Stimulated activated CD8-positive, alpha-beta memory T cell treated with anti-CD3 and anti-CD28 coated beads, Interleukin-12 subunit alpha, Interleukin-12 subunit beta, amount 100 ng/mL, for 24 hours (primary cell): ENCODE results near the gene CHST5.
"Not testable (repeated sequence)": the region's sequence is repeated elsewhere in the genome, so short reads cannot be mapped to it uniquely, and the experiment has no call there.

Experiments
- DNase-seq: peaks from one replicate; pipeline ENCODE4 v3.0.0-alpha.2; 2020; ENCODE audit errors: extremely low read depth

Gene CHST5

DNA sequence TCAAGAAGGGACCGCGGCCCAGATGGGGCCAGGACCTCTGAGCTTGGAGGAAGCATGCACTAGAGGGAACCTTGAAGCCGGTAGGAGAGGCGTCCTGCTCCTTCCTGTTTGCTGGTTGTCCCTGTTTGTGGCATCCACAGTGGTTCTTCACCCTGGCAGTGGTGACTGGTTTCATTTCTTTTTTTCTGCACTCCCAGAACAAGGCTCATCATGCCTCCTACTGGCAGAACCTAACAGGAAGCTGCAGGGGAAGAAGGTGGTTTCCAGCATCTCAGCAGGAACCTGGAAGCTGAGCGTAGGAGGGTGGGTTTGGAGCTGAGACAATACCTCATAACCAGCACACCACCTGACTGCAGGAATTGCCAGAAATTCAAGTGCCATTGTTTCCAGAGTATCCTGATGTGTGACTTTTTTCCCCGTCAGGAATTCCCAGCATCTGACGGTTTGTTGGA is 14.3 kb upstream of the CHST5 start:
- no peak for DNase-seq

DNA sequence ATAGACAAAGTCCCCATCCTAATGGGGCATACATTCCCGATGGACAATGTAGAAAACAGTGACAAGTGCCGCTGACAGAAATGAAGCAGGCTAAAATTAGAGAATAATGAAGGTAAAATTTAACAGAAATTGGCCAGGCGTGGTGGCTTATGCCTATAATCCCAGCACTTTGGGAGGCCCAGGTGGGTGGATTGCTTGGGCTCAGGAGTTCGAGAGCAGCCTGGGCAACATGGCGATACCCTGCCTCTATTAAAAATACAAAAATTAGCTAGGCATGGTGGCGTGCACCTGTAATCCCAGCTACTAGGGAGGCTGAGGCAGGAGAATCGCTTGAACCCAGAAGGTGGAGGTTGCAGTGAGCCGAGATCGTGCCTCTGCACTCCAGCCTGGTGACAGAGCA is 12.5 kb upstream of the CHST5 start:
- DNase-seq: not testable (repeated sequence)

DNA sequence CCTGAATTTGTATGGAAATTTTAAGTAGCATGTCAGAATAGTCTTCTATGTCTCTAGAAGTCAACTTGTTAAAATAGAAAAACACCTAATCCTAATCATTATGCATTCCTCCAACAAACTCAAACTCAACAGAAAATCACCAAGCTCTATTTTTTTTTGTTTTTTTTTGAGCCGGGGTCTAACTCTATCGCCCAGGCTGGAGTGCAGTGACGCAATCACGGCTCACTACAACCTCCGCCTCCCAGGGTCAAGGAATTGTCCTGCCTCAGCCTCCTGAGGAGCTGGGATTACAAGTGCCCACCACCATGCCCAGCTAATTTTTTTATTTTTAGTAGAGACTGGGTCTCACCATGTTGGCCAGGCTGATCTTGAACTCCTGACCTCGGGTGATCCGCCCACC is 10.4 kb upstream of the CHST5 start:
- no peak for DNase-seq

DNA sequence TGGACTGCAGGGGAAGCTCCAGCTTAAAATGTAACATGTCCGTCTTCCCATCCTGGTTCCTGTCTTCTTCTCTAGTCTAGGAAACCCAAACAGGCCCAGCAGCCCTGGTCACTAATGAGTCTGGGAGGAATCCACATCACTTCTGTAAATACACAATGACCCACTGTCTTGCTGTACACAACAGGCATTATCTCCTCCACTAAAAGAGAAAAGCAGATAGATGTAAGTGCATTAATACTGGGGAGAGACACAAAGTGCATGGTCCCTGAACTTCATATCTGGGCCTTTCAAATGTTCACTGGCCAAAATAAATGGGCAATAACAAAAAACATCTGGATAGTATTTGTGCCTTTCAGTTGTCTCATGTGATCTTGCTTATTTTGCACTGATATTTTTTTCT is 10.0 kb upstream of the CHST5 start:
- DNase-seq: not testable (repeated sequence)

DNA sequence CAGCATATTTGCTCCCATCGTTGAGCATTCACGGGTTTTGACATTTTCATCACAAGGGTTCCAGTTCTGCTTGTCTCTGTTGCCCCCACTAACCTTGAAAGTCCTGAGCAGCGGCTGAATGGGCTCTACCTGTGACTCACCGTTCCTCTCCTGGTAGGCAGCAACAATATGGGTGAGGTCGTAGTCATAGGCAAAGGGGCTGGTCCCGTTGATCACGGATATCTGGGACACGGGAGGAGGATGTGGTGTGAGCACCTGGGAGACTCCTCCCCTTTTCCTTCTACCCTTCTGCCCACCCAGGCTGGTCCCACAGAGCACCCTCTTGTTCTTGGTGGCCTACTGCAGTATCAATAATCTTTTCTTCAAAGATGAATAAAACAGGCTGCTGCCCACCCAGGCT is 6.6 kb upstream of the CHST5 start:
- DNase-seq: not testable (repeated sequence)

DNA sequence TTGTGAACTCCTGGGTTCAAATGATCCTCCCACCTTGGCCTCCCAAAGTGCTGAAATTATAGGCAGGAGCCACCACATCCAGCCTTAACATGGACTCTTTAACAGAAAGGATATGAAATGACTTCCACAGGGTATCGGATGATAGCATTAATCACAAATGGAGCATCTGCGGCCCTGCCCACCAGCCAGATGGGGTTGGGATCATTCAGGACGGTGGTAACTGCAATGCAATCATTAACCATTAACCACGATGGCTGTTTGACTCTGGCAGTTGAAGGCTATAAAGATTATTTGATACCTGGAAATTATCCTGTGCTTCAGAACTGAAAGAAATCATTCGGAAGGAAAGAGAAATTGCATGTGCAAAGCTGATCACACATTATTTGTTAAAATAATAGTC is 5.3 kb upstream of the CHST5 start:
- no peak for DNase-seq

DNA sequence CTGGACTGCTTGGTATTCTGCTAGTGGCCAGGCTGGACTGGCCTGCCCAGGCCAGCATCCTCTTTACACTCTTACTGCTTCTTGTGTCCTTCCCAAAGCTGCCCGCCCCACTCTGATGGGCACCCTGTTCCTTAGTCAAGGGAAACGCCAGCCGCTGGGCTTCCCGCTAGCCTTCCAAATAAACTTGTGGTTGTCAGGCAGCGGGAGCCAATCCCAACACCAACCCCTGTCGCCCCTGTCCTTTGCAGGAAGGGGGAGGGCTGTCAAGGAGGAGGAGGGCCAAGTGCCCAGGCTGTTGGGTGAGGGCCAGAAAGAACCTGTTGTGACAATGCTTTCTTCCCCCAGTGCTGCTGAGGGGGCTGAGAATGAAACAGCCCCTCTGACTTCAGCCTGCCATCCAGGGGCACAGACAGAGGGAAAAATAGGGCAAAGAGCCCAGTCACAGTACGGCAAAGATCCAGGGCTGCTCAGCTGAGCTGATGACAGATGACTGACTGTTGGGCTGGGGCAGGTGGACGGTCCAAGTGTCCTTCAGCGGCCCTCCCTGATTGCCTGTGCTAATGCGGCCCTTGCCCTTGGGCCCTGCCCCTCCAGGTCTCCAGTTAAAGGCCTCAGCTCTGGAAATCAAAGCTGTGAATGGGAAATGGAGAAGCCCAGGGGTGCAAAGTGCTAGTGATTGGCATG is 3.1 kb upstream of the CHST5 start:
- DNase-seq: not testable (repeated sequence)

DNA sequence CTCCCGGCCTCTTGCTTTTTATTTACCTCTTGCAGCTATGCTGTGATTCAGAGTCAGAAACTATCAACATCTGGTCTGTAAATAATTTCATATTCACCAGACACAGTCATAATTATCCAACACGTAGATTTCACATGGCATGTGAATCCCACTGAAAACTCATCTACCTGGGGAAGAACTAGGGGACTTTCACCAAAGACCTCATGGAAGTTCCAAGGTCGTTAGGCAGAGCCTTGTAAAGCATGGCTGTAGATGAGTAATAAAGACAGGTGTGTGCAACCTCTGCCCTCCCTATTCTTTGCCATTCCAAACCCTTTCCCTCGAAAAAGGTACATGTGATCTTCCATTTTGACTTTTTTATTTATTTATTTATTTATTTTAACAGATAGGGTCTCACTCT is 1.9 kb upstream of the CHST5 start:
- DNase-seq: no peak

DNA sequence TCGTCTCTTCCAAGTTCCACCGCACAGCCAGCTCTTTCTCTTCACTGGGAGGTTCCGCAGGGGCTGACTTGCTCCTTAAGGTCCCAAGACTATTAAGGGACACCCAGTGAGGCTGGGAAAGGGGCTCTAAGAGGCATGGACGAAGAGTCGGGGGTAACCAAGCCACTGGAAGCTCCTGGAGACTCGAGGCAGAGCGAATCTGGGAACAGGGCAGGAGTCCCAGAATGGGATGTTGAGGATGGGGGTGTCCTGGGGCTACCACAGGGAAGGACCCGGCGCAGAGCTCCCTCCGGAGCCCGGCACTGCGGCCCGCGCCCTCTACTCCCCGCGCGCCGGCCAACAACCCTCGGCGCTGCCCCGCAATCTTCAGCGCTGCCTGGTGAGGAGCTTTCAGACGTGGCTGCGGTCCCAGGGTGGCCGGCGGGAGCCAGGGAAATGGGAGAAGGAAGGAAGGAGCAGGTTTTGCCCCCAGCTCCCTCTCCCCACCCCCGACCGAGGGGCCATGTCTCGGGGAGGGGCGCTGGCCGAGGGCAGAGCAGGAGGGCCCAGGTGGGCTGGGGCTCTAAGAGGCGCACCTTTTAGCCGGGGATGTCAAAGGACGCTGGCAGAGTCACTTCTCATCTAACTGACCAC is 581 bp downstream of the CHST5 start:
- DNase-seq: no peak

DNA sequence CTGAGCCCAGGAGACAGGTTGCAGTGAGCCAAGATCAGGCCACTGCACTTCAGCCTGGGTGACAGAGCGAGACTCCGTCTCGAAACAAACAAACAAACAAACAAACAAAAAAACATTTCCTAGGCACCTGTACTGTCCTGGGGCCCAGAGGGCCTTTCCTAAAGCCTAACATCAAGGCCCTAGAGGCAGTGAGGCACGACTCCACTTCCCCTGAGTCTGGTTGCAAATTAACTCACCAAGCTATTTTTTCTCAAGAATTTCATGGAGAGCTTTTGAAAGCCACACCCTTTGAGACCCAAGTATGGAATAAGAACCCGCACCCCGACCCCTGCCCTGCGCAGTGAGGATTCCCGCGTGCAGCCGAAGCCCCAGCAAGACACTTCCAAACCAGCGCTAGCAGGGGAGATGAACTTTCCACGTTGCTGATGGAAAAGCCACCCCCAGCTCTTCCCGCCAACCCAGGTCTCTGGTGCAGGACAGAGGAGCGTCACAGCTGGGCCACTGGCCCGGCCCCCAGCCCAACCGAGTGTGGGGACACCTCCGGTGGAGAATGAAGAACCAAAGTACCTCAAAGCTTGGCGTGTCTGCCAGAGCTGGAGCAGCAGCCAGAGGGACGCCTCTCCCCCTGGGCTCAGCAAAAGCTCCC is 1.2 kb downstream of the CHST5 start:
- no peak for DNase-seq

DNA sequence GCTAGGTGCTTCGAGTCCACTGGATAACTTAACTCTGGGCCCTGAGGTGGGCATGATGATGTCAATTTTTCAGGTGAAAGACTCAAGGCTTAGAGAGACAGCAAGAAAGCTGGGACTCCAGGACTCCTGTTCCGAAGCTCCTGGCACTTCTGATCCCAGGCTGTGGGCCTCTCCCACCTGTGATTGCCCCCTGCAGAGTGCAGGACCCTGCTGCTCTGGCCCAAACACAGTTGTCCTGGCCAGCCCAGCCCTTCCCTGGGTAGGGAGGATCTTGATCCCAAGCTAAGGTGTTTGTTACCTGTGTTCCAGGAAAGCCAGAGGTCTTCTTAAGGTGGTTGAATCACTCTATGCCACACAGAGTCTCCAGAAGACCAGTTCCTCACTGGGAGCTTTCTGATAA is 3.1 kb downstream of the CHST5 start:
- DNase-seq: no peak

DNA sequence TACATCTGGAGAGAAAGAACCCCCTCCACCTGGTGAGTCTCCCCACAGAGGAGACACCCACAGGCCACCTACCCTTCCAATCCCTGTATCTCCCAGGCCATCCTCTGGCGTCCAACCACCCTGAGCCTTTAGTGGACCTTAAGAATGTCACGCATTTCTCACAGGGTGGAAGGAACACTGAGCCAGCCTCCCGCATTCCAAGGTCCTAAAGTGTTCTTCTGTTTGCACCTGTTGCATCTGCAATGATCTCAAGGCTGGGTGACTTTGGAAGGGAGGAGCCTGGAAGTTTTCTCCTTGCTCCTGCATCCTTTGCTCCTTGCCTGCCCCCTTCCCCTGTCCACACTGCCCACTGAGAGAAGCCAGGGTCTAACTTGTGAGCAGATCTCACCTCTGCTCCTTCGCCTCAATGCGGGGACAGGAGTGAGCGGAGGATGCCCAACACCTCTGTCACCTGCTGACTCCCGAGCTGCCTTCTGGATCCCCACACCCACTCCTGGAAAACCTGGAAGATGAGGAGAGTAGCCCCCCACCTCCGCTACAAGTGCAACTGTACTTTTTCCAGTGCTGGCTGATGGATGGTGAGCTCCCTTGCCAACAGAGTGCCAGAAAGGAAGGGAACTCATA is 3.7 kb downstream of the CHST5 start:
- DNase-seq: no peak

DNA sequence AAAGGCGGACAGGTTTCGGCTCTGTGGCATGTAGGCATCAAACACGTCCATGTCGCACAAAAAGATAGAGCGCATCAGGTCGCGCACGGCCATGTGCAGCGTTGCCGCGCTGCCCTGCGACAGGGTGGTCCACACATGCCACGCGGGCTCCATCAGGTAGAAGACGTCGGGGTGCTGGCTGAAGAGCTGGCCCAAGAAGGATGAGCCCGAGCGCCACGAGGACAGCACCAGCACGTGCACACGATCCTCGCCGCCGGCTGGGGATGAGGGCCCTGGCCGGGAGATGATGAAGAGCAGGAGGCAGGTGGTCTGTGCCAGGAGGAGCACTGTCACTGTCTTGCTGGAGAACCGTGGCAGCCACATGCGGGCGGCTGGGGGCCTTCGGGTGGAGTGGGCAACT is 5.9 kb downstream of the CHST5 start:
- no peak for DNase-seq

DNA sequence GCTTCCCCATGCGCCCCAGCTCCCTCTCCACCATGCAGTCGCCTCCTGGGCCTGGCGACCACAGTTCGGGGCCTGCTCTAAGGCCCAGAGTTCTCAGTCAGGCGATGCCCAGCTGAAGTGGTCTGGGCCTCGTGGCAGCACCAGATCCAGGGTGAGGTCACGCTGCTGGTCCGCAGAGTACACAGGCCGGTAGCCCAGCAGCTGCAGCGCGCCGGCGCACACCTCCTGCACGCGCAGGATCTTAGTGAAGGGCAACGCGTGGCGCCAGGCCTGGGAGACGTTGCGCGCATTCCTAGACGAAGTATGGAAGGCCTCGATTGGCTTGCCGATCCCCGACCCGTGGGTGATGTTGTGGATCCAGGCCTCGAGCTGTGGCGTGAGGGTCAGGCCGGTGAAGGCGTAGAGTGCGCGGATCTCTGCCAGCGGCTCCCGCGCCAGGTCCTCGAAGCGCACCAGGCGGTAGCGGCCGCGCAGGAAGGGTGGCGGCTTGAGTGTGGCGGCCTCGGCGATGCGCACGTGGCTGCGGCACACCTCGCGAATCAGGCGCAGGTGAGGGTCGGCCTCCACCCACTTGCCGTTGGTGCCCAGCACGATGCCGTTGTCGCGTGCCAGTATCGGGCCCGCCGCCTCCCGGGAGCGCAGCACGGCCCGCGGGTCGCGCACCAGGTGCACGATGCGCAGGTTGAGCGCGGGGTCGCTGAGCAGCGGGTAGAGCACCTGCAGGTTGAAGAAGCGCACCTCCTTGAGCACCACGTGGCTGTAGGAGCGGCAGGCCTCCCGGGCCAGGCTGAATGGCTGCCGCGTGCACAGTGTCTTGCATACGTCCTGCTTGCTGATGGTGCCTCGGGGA is 6.6 kb downstream of the CHST5 start:
- DNase-seq: no peak

DNA sequence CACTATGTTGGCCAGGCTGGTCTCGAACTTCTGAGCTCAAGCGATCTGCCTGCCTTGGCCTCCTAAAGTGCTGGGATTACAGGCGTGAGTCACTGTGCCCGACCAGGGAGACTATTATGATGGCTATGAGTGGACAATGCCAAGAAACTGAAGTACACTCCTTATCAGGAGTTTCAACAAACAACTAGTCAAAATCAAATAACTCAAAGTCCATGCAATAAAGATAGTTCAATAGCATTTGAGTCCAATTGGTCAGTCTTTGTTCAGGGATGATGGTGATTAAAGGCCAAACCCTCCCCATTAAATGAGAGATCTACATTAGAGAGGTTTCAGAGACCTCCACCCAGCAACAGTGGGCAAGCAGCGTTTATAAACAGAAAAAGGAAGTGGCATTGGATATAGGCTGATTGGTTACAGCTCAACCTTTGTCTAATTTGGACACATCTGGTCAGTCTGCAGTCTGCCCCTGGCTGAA is 8.0 kb downstream of the CHST5 start:
- no peak for DNase-seq

DNA sequence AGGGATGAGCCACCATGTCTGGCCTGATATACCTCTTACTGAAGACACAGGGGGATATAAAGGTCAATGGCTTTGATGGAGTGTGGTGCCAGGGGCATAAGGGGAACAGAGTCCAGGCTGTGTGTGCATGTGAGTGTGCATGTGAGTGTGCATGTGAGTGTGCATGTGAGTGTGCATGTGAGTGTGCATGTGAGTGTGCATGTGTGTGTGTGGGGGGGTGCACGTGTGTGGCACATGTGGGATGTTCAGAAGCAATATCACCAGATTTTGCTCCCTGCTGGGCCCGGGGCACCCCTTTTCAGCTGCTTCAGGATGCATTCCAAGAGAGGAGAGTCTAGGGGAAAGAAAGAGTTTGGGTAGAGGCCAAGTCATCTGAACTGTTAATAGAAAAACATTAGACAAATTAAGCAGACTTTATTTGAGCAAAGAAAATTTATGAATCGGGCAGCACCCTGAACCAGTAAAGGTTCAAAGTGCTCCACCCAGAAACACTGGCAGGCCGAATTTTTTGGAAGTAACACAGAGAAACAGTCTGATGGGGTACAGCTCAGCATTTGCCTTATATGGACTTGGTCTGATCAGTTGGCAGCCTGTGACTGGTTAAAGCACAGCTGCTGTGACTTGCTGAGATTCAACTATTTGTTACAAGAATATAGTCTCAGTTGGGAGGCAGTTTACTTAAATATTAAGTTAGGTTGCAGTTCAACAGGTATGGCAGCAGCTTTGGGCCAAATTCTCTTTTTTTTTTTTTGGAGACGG is 9.7 kb downstream of the CHST5 start:
- no peak for DNase-seq

DNA sequence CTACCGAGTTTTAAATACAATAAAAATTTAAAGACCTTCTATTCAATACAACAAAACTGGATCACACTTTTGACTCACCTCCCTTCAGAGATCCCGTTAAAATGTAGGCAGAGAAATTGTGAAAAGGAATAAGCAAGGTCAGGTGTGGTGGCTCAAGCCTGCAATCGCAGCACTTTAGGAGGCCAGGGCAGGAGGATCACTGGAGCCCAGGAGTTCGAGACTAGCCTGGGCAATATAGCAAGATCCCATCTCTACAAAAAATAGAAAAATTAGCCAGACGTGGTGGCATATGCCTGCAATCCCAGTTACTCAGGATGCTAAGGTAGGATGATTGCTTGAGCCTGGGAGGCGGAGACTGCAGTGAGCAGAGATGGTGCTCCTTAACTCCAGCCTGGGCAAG is 16.7 kb downstream of the CHST5 start:
- no peak for DNase-seq

DNA sequence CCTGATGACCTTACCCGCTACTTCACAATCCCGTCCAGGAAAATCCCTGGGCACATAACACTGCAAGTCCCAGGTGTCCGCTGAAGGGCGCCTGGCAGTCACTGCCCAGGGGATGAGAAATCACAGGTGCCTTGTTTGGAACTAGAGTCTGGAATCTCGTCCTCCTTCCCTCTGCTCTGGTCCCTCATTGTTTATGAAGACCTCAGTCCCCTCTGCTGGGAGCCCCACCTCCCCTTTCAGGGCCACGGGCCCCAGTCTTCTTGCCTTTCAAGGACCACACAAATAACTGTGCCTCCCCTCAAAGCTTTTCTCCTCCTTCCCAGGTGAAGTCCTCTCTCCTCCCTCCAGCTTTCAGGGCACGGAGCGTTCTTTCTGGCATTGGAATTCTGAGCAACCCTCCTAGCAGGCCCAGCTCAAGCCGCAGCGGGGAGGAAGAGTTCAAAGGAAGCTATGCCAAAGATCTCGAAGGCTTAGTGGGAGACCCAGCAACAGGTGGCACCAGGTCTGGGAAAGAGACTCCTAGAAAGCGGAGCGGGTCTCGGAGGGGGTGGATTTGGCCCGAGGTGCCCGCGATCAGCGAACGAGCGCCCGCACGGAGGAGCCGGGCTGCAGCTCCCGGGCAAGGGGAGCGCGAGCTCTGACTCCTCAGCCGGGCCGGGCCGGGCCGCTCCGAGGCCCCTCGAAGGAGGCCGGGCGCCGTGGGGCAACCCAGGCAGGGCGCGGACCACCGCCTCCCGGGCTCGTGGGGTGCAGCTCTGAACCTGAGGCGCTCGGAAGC is 19.5 kb downstream of the CHST5 start:
- DNase-seq: not testable (repeated sequence)

DNA sequence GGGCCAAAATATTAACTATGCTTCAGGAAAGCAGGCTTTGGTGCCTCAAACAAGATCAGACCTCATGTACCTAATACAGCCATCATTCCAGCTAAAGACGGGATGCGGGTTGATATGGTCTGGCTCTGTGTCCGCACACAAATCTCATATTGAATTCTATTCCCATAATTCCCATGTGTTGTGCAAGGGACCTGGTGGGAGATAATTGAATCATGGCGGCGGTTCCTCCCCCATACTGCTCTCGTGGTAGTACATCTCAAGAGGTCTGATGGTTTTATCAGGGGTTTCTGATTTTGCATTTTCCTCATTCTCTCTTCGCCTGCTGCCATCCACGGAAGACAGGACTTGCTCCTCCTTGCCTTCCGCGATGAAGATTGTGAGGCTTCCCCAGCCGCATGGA is 21.6 kb downstream of the CHST5 start:
- no peak for DNase-seq

DNA sequence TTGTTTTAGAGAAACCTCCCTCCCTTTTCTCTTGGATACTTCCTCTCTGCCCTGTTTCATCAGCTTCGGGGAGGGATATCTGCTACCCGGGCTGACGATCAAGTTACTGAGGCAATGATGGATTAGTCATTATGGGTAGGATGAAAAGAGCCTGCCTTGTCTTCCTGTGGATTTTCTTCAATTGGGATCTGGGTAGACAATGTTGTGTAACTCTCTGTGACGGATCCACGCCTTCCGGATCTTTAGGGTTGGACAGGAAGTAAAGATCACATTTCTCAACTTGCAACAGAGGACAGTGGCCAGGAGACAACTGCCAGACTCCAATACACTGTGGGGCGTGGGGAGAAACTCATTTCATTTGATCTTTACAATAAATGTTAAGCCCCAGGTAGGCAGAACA is 29.3 kb downstream of the CHST5 start:
- no peak for DNase-seq
